Ascending aorta (tissue), 2 donors: Measurements from ENCODE around the gene HSPB8. TPM values are rescaled to one million over a fixed set of nuclear protein-coding genes. Genes with fewer than 3 reads are reported as not detected.
A peak's percentile ranks its signal among the peaks of the same experiment; 100 is the strongest.

Source experiments
- DNase-seq, 2 donors: peaks; one replicate each; pipeline ENCODE4 v3.0.0-alpha.2; 2019; ENCODE audit warnings: low spot score in 2 of 2
- H3K27ac ChIP-seq, 2 donors: fragments of 200-600 bp; sonication (generic); one replicate each; pipeline ENCODE4 v1.5.1; 2016 to 2017; ENCODE audit warnings: mild to moderate bottlenecking in 1 of 2
- H3K27me3 ChIP-seq: fragments of 200-600 bp; sonication (generic); one replicate; pipeline ENCODE4 v1.5.1; 2017
- H3K36me3 ChIP-seq, 2 donors: fragments of 200-600 bp; sonication (generic); one replicate each; pipeline ENCODE4 v1.5.1; 2016
- H3K4me1 ChIP-seq, 2 donors: fragments of 200-600 bp; sonication (generic); one replicate each; pipeline ENCODE4 v1.5.1; 2016 to 2017; ENCODE audit warnings: mild to moderate bottlenecking in 1 of 2
- H3K4me3 ChIP-seq, 2 donors: fragments of 200-600 bp; sonication (generic); one replicate each; pipeline ENCODE4 v1.5.1; 2016 to 2017; ENCODE audit warnings: mild to moderate bottlenecking in 1 of 2
- H3K9me3 ChIP-seq, 2 donors: fragments of 200-600 bp; sonication (generic); one replicate each; pipeline ENCODE4 v1.5.1; 2016
- CTCF ChIP-seq, 3 experiments: fragments of 200-600 bp in 2 of 3; fragments of 450-650 bp in 1 of 3; sonication (generic) in 2 of 3; IDR thresholded peaks; one replicate each; pipeline ENCODE4 v1.5.1; 2016 to 2019; ENCODE audit warnings: antibody characterized with exemption in 3 of 3, mild to moderate bottlenecking in 1 of 3, moderate library complexity in 1 of 3
- intact Hi-C: fragments of 100-400 bp; cut with DNase I; formaldehyde crosslinking; loops from one replicate; pipeline ENCODE4 v1.15.1; 2023
- total RNA-seq: library from RNA; depleted of rRNA; stranded (reverse); fragments of >200 nt; gene quantifications from one replicate; pipeline ENCODE4 v1.1.0, GENCODE V29; 2016

Gene HSPB8
- total RNA-seq, 1 donor from 2014 or later: 129 TPM

DNA sequence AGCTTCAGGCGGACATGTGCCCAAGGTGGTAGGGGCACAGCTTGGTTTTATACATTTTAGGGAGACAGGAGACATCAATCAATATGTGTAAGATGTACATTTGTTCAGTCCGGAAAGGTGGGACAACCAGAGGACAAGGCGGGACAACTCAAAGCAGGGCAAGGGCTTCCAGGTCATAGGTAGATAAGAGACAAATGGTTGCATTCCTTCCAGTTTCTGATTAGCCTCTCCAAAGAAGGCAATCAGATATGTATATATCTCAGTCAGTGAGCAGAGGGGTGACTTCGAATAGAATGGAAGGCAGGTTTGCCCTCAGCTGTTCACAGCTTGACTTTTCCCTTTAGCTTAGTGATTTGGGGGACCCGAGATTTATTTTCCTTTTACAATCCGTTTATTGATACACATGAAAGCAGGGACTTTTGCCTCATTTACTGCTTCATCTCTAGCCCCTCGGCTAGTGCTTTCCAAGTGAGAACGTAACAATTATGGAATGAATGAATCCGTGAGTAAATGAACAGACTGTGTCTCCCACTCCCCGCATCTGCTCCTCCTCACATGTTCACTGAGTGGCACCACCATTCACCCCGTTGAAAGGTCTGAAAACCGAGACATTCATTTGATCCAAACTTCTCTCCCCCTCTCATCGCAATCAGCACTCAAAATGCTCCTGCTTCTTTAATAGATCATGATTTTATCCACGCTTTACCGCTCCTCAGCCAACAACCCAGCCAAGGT lies 6.9 kb upstream of the HSPB8 start:
- H3K36me3 ChIP-seq: no peaks in the 10 kb centered on the region
- H3K4me3 ChIP-seq: no peak overlapping the region
- no peaks in the 10 kb centered on the region for H3K9me3 ChIP-seq
- TF ChIP-seq CTCF (IDR thresholded peaks at IDR 0.05): no peak
- peaks cover under 1 to 11% of the 10 kb centered on the region in 2 donors for H3K4me1 ChIP-seq
- no peak for DNase-seq
- H3K27ac ChIP-seq: no peak overlapping the region
- no peaks in the 10 kb centered on the region for H3K27me3 ChIP-seq
- intact Hi-C loops: loop anchor here (10.0 kb wide), 1 partner anchor 1037 kb away; the partner anchor contains the start of gene PEBP1

- peak overlapping the region; percentile 96 to 97 for H3K27ac ChIP-seq
- intact Hi-C loops: loop anchor here (5.0 to 10.0 kb wide), 3 partner anchors 798 to 1113 kb away; partner anchors contain the start of genes PEBP1, SUDS3 and WSB2
- no peak for TF ChIP-seq CTCF (IDR thresholded peaks at IDR 0.05)
- H3K36me3 ChIP-seq: no peaks in the 10 kb centered on the region
- peaks cover 4 to 25% of the 10 kb centered on the region in 2 donors for H3K4me1 ChIP-seq
- no peak overlapping the region for H3K4me3 ChIP-seq
- H3K27me3 ChIP-seq: no peaks in the 10 kb centered on the region
- no peak for DNase-seq
- H3K9me3 ChIP-seq: no peaks in the 10 kb centered on the region
These were observed 3.6 kb upstream of the HSPB8 start for GRCh38 chr12:119175081-119175480.

DNA sequence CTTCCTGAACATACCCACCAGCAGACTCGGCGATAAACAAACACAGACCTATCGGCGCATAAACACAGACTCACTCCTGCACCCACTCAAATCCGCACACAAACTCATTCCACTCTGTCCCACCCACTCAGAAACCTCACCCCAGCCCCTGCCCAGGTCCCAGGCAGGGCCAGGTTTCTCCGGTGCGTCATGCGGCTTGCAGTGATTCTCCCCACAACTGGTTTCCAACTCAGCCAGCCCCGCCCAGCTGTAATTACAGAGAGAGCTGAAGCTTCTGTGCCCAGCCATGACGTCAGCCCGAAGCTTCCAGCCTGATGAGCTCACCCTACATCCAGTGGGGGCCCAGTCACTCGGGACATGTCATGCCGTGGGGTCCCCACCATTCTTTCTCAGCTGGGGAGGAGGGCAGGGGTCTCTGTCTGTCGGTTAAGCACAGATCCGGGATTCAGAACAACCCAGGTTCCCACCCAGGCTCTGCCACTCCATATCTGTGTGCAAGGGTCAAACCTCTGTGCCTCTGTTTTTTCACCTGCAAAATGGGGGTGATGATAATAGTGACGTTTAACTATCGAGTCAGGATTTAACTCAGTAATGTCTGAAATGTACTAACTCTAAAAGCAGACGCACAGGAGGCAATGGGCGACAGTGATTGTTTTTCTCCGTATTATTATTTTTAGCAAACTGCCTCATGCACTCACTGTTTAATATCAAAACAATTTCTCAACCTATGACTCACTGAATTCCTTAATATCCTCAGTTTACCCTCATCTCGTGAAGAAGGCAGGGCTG lies 2.3 kb upstream of the HSPB8 start:
- no peak for TF ChIP-seq CTCF (IDR thresholded peaks at IDR 0.05)
- H3K27ac ChIP-seq: peak overlapping the region; percentile 96 to 97
- no peaks in the 10 kb centered on the region for H3K36me3 ChIP-seq
- no peaks in the 10 kb centered on the region for H3K27me3 ChIP-seq
- H3K9me3 ChIP-seq: no peaks in the 10 kb centered on the region
- H3K4me3 ChIP-seq: peak overlapping the region; percentile 38 to 71
- peaks cover 4 to 25% of the 10 kb centered on the region in 2 donors for H3K4me1 ChIP-seq
- peak; percentile 90 to 99 for DNase-seq
- intact Hi-C loops: loop anchor here (5.0 to 10.0 kb wide), 3 partner anchors 799 to 1114 kb away; partner anchors contain the start of genes PEBP1, SUDS3 and WSB2

- intact Hi-C loops: loop anchor here (5.0 to 10.0 kb wide), 3 partner anchors 800 to 1115 kb away; partner anchors contain the start of genes PEBP1, SUDS3 and WSB2
- Histone ChIP-seq H3K9me3 (no peaks in the 10 kb centered on the region), H3K4me1 (peaks cover 4 to 28% of the 10 kb centered on the region in 2 donors), H3K4me3 (peak overlapping the region in 1 of 2 donors; percentile 71), H3K36me3 (peaks cover 0 to 3% of the 10 kb centered on the region in 2 donors), H3K27ac (peak overlapping the region; percentile 96 to 97), H3K27me3 (no peaks in the 10 kb centered on the region)
- no peak for TF ChIP-seq CTCF (IDR thresholded peaks at IDR 0.05)
- DNase-seq: no peak
These were observed 1.7 kb upstream of the HSPB8 start for GRCh38 chr12:119177056-119177325.

DNA sequence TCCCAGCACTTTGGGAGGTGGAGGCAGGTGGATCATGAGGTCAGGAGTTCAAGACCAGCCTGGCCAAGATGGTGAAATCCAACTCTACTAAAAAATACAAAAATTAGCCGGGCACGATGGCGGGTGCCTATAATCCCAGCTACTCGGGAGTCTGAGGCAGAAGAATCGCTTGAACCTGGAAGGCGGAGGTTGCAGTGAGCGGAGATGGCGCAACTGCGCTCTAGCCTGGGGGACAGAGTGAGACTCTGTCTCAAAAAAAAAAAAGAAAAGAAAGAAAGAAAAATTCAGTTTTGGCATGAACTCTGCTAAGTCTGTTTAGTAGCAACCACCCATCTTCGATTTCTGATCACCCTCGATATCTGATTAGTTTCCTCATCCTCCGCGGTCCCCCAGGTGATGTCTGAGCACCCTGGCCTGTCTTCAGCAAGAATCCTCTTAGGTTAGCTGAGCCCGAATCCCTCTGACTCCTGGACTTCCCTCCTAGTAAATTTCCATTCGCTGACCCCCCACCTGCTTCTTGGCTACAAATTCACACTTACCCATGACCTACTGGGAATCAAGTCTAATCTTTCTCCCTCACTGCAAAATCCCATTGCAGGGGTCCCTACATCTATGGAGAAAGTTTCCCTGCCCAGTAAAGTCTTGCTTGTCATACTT lies 879 bp upstream of the HSPB8 start:
- peaks cover 0 to 7% of the 10 kb centered on the region in 2 donors for H3K36me3 ChIP-seq
- H3K9me3 ChIP-seq: no peaks in the 10 kb centered on the region
- intact Hi-C loops: loop anchor here (1.0 to 10.0 kb wide), 4 partner anchors 22 to 1116 kb away; partner anchors contain the start of genes PEBP1, SUDS3 and WSB2
- DNase-seq: no peak
- H3K4me1 ChIP-seq: peaks cover 4 to 33% of the 10 kb centered on the region in 2 donors
- H3K27me3 ChIP-seq: no peaks in the 10 kb centered on the region
- peak overlapping the region; percentile 96 to 97 for H3K27ac ChIP-seq
- H3K4me3 ChIP-seq: no peak overlapping the region
- TF ChIP-seq CTCF (IDR thresholded peaks at IDR 0.05): no peak
